Lower leg skin (tissue), 4 donors: ENCODE measurements around the gene LTBP2. TPM values are rescaled to one million over a fixed set of nuclear protein-coding genes. Genes with fewer than 3 reads are reported as not detected.

Experiments
- DNase-seq, 2 donors: peaks; one replicate each; pipeline ENCODE4 v3.0.0-alpha.2; 2019; ENCODE audit warnings: low spot score in 2 of 2
- H3K4me3 ChIP-seq: fragments of 200-600 bp; sonication (generic); 2 replicates; pipeline ENCODE4 v1.5.1; 2017; ENCODE audit warnings: mild to moderate bottlenecking, low read depth; ENCODE audit not compliant: poor library complexity, severe bottlenecking
- POLR2A ChIP-seq, 2 donors: fragments of 450-650 bp; IDR thresholded peaks; one replicate each; pipeline ENCODE4 v1.6.1; 2016 to 2017; ENCODE audit warnings: antibody characterized with exemption in 2 of 2, mild to moderate bottlenecking in 1 of 2, moderate library complexity in 1 of 2
- WGBS, 2 donors: methylation state at CpG; one replicate each; pipeline ENCODE4 v1.1.5; 2018; 5-methylcytosine and 5-hydroxymethylcytosine counted together
- intact Hi-C: fragments of 100-400 bp; cut with DNase I; formaldehyde crosslinking; loops from one replicate; pipeline ENCODE4 v1.15.0; 2023; ENCODE audit warnings: low total_unique reads
- total RNA-seq, 4 donors: library from RNA; depleted of rRNA; stranded (reverse); fragments of >200 nt; gene quantifications; one replicate each; pipeline ENCODE4 v1.1.0, GENCODE V29; 2016
- TF ChIP-seq, protein P1 (sequence below), 3 donors: fragments of 450-650 bp; IDR thresholded peaks; one replicate each; pipeline ENCODE4 v1.5.1; 2016; ENCODE audit warnings: antibody characterized with exemption in 3 of 3, mild to moderate bottlenecking in 3 of 3, moderate library complexity in 2 of 3

The LTBP2 gene
- total RNA-seq, 4 donors from 2014 or later, result 13.7 to 39.3 (median 25.9) TPM

DNA sequence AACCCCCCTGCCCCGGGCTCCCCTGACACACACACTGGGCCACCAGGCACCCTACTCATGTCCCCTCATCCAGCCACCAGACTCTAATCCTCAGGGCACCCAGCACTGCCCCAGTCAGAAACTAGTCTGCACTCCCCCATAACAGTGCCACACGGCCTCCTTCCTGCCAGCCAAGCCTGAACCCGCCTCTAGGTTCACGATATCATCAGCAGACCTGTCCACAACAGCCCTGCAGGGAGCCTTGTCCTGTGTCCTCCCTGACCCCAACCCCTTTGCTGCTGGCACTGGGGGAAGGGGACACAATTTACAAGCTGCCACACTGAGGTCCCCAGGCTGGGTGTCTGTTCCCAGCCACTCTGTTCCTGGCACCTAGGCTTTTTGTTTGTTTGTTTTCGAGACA, 33.6 kb downstream of the LTBP2 start:
- no peak overlapping the region for H3K4me3 ChIP-seq
- DNase-seq, result no peak
- no peak for TF ChIP-seq POLR2A (IDR thresholded peaks at IDR 0.05)
- TF ChIP-seq, protein P1, sequence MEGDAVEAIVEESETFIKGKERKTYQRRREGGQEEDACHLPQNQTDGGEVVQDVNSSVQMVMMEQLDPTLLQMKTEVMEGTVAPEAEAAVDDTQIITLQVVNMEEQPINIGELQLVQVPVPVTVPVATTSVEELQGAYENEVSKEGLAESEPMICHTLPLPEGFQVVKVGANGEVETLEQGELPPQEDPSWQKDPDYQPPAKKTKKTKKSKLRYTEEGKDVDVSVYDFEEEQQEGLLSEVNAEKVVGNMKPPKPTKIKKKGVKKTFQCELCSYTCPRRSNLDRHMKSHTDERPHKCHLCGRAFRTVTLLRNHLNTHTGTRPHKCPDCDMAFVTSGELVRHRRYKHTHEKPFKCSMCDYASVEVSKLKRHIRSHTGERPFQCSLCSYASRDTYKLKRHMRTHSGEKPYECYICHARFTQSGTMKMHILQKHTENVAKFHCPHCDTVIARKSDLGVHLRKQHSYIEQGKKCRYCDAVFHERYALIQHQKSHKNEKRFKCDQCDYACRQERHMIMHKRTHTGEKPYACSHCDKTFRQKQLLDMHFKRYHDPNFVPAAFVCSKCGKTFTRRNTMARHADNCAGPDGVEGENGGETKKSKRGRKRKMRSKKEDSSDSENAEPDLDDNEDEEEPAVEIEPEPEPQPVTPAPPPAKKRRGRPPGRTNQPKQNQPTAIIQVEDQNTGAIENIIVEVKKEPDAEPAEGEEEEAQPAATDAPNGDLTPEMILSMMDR (IDR thresholded peaks at IDR 0.05), result no peak
- intact Hi-C loops, result no loop called here
- 88 to 92% methylated on average over 5 of the region's 5 CpGs for WGBS, 2 donors

DNA sequence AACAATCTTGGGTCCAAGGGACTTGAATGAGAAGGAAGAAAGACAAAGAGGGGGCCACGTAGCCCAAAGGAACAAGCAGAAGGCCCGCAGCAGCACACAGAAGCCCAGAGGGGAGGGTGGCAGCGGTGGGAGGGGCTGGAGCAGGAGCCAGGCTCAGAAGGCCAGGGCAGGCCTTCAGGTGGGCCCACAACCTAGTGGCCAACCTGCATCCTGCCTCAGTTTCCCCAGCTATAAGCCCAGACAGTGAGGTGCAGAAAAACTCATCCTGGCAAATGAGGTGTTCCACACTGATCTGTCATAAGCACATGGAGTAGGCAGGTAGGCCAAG, 34.1 kb downstream of the LTBP2 start:
- TF ChIP-seq POLR2A (IDR thresholded peaks at IDR 0.05), result no peak
- TF ChIP-seq, protein P1 (IDR thresholded peaks at IDR 0.05), result no peak
- DNase-seq, result no peak
- intact Hi-C loops, result no loop called here
- 94 to 95% methylated on average over 3 of the region's 3 CpGs for WGBS, 2 donors
- H3K4me3 ChIP-seq, result no peak overlapping the region

DNA sequence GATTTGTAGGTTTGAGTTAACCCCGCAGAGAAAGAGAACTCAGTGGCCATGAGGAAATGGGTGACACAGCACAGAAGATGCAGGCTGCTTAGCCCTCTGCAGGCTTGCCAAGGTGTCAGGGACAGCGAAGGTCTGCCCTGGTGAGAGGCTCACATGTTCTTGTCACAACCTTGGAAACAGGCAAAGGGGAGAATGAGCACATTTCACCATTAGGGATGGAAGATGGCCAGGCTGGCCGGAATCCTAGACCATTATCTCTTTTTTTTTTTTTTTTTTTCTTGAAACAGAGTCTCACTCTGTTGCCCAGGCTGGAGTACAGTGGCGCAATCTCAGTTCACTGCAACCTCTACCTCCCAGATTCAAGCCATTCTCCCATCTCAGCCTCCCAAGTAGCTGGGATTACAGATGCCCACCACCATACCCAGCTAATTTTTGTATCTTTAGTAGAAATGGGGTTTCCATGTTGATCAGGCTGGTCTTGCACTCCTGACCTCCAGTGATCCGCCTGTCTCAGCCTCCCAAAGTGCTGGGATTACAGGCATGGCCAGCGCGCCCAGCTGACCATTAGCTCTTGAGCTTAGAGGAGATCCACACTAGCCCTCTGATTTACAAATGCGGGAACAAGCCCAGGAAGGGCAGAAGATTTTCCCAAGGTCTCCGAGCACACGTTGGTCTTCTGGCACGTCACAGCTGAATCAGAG, 34.6 kb downstream of the LTBP2 start:
- no peak overlapping the region for H3K4me3 ChIP-seq
- intact Hi-C loops, result no loop called here
- WGBS, 2 donors, result 88% methylated on average over 11 of the region's 11 CpGs
- DNase-seq, result no peak
- no peak for TF ChIP-seq POLR2A (IDR thresholded peaks at IDR 0.05)
- TF ChIP-seq, protein P1 (IDR thresholded peaks at IDR 0.05), result no peak

DNA sequence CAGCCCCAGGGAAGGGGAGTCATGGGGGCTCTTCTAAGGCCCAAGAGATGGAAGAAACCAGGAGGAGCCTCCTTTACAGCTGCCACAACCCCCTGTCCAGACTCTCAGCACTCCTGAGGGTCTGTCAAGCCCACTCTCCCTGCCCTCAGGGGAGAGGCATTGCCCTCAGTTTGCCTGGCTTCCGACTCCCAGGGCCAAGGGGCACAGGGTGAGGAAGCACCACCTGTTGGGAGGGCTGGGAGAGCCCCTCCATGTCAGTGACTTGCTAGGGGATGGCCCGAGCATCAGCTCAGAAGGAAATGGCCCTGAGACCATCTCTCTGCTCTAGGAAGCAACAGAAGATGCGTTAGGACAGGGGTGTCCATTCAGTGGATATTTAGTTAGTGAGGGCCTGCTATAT, 36.1 kb downstream of the LTBP2 start:
- TF ChIP-seq POLR2A (IDR thresholded peaks at IDR 0.05), result no peak
- TF ChIP-seq, protein P1 (IDR thresholded peaks at IDR 0.05), result no peak
- intact Hi-C loops, result no loop called here
- WGBS, 2 donors, result 94 to 100% methylated on average over 3 of the region's 3 CpGs
- H3K4me3 ChIP-seq, result no peak overlapping the region
- DNase-seq, result no peak

DNA sequence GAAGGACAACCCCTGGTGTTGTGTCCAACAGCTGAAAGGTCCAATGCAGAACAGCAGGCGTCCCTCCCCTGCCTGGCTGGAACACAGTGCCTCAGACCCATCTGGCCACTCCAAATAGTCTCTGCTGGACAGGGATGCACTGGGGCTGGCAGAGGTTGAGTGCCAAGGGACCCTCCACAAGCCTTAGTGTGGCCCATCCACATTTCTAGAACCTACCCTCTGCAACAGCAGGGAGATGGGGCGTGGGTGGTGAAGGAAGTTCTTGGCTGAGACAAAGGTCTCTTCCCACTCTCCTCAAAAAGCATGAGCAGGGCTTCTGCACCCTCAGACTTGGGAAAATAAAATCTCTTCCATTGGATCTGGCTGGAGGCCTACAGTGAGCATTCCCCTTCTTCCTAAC, 36.5 kb downstream of the LTBP2 start:
- DNase-seq, result no peak
- H3K4me3 ChIP-seq, result no peak overlapping the region
- intact Hi-C loops, result no loop called here
- WGBS, 2 donors, result 84 to 92% methylated on average over 2 of the region's 2 CpGs
- TF ChIP-seq POLR2A (IDR thresholded peaks at IDR 0.05), result no peak
- TF ChIP-seq, protein P1 (IDR thresholded peaks at IDR 0.05), result no peak

DNA sequence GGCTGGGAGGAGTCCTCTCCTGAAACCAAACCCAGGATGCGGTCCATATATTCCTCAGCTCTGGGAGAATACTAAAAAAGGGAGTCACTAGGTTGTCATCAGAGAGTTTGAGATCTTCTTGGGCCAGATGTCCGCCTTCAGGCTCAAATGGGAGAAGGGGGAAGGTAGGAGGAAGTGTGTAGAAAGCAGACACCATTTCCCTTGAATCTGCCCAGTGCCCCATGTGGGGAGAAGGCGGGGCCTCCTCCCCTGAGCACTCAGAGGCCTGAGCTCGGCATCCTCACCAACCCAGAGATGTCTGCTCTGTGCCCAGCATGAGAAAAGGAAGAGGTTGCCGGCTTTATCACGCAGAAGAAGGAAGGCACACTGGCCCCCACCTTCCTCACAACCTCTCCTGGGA, 37.3 kb downstream of the LTBP2 start:
- intact Hi-C loops, result no loop called here
- 80 to 83% methylated on average over 6 of the region's 6 CpGs for WGBS, 2 donors

More for the DNA sequence above, 37.3 kb downstream of the LTBP2 start:
- DNase-seq, result no peak
- TF ChIP-seq, protein P1 (IDR thresholded peaks at IDR 0.05), result no peak
- no peak for TF ChIP-seq POLR2A (IDR thresholded peaks at IDR 0.05)
- no peak overlapping the region for H3K4me3 ChIP-seq
